Renal cortex interstitium (tissue), 11 donors: ENCODE data around the gene CAMK2A. TPM values are rescaled to one million over a fixed set of nuclear protein-coding genes. Genes with fewer than 3 reads are reported as not detected.
A peak's percentile ranks its signal among the peaks of the same experiment; 100 is the strongest.

ENCODE experiments used
- DNase-seq, 11 donors: peaks; one replicate each; pipeline ENCODE4 v3.0.0-alpha.2; 2013; ENCODE audit warnings: low read depth in 9 of 11, low spot score in 4 of 11; ENCODE audit errors: extremely low read depth in 1 of 11
- polyA plus RNA-seq, 3 donors: library from polyadenylated mRNA; unstranded; fragments of 120-200 nt; gene quantifications; one replicate each; pipeline ENCODE4 v1.2.1, GENCODE V29; 2013; ENCODE audit not compliant: insufficient read length in 3 of 3

Gene CAMK2A
- polyA plus RNA-seq, 3 donors = 3.8 to 4.9 (median 4.1) TPM

GRCh38 chr5:150303660-150304386 is 14.2 kb upstream of the CAMK2A start:
- peak in 9 of 11 donors; percentile 54 to 84 (median 67) for DNase-seq

GRCh38 chr5:150303070-150303615 is 13.6 kb upstream of the CAMK2A start:
- no peak for DNase-seq

- DNase-seq = peak in 7 of 11 donors; percentile 51 to 83 (median 62)
Measured at GRCh38 chr5:150302301-150303069, 12.9 kb upstream of the CAMK2A start, which contains the start of gene ARSI. Gene ARSI (minus strand): TSS chr5:150302905. CDS start chr5:150302373, 532 bp downstream.

- no peak for DNase-seq
Measured at GRCh38 chr5:150301901-150302300, 12.3 kb upstream of the CAMK2A start.

- DNase-seq = no peak
Measured at GRCh38 chr5:150301170-150301505, 11.6 kb upstream of the CAMK2A start.

- DNase-seq = no peak
Measured at GRCh38 chr5:150300496-150301169, 11.1 kb upstream of the CAMK2A start.

- DNase-seq = no peak
Measured at GRCh38 chr5:150299571-150300327, 10.2 kb upstream of the CAMK2A start.

- no peak for DNase-seq
Measured at GRCh38 chr5:150298701-150299451, 9.3 kb upstream of the CAMK2A start.

- no peak for DNase-seq
Measured at GRCh38 chr5:150297934-150298595, 8.5 kb upstream of the CAMK2A start.

GRCh38 chr5:150297236-150297890 is 7.8 kb upstream of the CAMK2A start:
- no peak for DNase-seq

- no peak for DNase-seq
Measured at GRCh38 chr5:150296496-150296895, 6.9 kb upstream of the CAMK2A start.

GRCh38 chr5:150295741-150296486 is 6.3 kb upstream of the CAMK2A start:
- no peak for DNase-seq

GRCh38 chr5:150295172-150295634 is 5.6 kb upstream of the CAMK2A start:
- DNase-seq = no peak

GRCh38 chr5:150294551-150295071 is 5.0 kb upstream of the CAMK2A start:
- no peak for DNase-seq

GRCh38 chr5:150293091-150293941 is 3.7 kb upstream of the CAMK2A start:
- DNase-seq = no peak
